SU-DHL-6 (cell line): Measurements from ENCODE around the gene GREM2.

Experiments used
- EZH2phosphoT487 ChIP-seq: fragments of 200-600 bp; sonication (generic), shearing (Covaris generic); conservative IDR thresholded peaks from 2 replicates; pipeline ENCODE4 v1.6.1; 2018; ENCODE audit warnings: mild to moderate bottlenecking, antibody characterized with exemption, low read length, moderate library complexity, mixed read lengths
- TF ChIP-seq, protein P1 (sequence below): fragments of 200-600 bp; sonication (generic); IDR thresholded peaks from one replicate; pipeline ENCODE4 v1.5.1; 2017; ENCODE audit warnings: antibody characterized with exemption, mild to moderate bottlenecking, low read length, moderate library complexity; ENCODE audit not compliant: insufficient read depth, poor library complexity, severe bottlenecking

DNA sequence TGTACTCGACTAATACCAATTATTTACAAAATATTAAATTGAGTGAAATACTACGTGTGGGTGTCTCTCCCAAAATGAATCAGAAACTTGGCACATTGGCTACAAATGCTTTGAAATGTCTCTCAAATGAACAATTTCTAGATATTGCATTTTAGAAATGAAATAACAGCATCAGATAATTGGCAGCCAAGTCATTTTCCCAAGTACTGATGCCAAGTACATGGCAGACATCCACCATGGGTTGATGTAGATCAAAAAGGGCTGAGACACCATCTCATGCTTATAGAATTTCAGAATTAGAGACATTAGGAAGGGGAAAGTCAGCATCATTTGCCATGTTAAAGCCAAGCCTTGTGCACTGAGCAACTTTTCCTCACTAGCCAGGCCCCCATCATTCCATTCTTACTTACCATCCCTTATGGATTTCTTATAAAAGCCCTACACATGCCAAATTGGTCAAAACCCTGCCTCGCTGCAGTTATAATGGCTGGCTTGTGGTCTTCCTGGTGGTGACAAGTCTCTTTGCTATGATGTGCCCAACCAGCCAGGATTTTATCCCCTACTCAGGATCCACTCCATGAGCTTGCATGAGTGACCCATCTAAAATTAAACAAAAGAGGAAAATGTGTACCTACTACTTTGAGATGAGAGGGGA lies 73.1 kb downstream of the GREM2 start:
- TF ChIP-seq, protein P1, sequence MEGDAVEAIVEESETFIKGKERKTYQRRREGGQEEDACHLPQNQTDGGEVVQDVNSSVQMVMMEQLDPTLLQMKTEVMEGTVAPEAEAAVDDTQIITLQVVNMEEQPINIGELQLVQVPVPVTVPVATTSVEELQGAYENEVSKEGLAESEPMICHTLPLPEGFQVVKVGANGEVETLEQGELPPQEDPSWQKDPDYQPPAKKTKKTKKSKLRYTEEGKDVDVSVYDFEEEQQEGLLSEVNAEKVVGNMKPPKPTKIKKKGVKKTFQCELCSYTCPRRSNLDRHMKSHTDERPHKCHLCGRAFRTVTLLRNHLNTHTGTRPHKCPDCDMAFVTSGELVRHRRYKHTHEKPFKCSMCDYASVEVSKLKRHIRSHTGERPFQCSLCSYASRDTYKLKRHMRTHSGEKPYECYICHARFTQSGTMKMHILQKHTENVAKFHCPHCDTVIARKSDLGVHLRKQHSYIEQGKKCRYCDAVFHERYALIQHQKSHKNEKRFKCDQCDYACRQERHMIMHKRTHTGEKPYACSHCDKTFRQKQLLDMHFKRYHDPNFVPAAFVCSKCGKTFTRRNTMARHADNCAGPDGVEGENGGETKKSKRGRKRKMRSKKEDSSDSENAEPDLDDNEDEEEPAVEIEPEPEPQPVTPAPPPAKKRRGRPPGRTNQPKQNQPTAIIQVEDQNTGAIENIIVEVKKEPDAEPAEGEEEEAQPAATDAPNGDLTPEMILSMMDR: no peak
- no peak for TF ChIP-seq EZH2phosphoT487
